HG02678 (cell line): ENCODE measurements around the gene TUFM.
A peak's percentile ranks its signal among the peaks of the same experiment; 100 is the strongest.
"Not testable (repeated sequence)": the region's sequence is repeated elsewhere in the genome, so short reads cannot be mapped to it uniquely, and the experiment has no call there.

ENCODE experiments used
- ATAC-seq: cut with Tn5 transposase; IDR thresholded peaks from one replicate; pipeline ENCODE4 v1.9.1; 2021; ENCODE audit warnings: mild to moderate bottlenecking, moderate library complexity; ENCODE audit not compliant: unreplicated experiment

TUFM gene

GRCh38 chr16:28846080-28846932, at the start of gene TUFM:
Gene TUFM, minus strand, starts transcription at chr16:28846348. Its CDS starts 79 bp downstream, at chr16:28846269.
- peak; percentile 91 for ATAC-seq

GRCh38 chr16:28895609-28896008, 49.5 kb upstream of the TUFM start:
- no peak for ATAC-seq

- ATAC-seq = no peak
These were observed 47.1 kb upstream of the TUFM start for GRCh38 chr16:28893291-28893690.

GRCh38 chr16:28891964-28892890, 46.1 kb upstream of the TUFM start:
- ATAC-seq = no peak

GRCh38 chr16:28890355-28890754, 44.2 kb upstream of the TUFM start:
- ATAC-seq = not testable (repeated sequence)

- no peak for ATAC-seq
These were observed 40.8 kb upstream of the TUFM start for GRCh38 chr16:28886945-28887344.

- ATAC-seq = no peak
These were observed 37.9 kb upstream of the TUFM start for GRCh38 chr16:28884045-28884444.

GRCh38 chr16:28883221-28883996, 37.3 kb upstream of the TUFM start:
- no peak for ATAC-seq

GRCh38 chr16:28882551-28883160, 36.5 kb upstream of the TUFM start:
- no peak for ATAC-seq

- not testable (repeated sequence) for ATAC-seq
These were observed 35.4 kb upstream of the TUFM start for GRCh38 chr16:28881565-28881964.

- no peak for ATAC-seq
These were observed 34.8 kb upstream of the TUFM start for GRCh38 chr16:28880955-28881354.

- no peak for ATAC-seq
These were observed 34.4 kb upstream of the TUFM start for GRCh38 chr16:28880589-28880915.

- peak; percentile 86 for ATAC-seq
These were observed 33.9 kb upstream of the TUFM start for GRCh38 chr16:28879841-28880588.

- peak; percentile 34 for ATAC-seq
These were observed 33.2 kb upstream of the TUFM start for GRCh38 chr16:28879261-28879840.

GRCh38 chr16:28878083-28878926, 32.2 kb upstream of the TUFM start, which contains the start of gene ATP2A1:
Gene ATP2A1, plus strand, starts transcription at chr16:28878488. Its CDS starts 184 bp downstream, at chr16:28878672.
- no peak for ATAC-seq

- no peak for ATAC-seq
These were observed 31.5 kb upstream of the TUFM start for GRCh38 chr16:28877655-28878000.

- no peak for ATAC-seq
These were observed 31.0 kb upstream of the TUFM start for GRCh38 chr16:28876973-28877654.

- no peak for ATAC-seq
These were observed 30.0 kb upstream of the TUFM start for GRCh38 chr16:28876019-28876659.
